Measurements from ENCODE around the gene SH2D7. TPM values are rescaled to one million over a fixed set of nuclear protein-coding genes. Genes with fewer than 3 reads are reported as not detected.

The SH2D7 gene
- total RNA-seq, 1 experiment from 2014 or later: not detected

- Mint-ChIP-seq H3K4me3 (no peak overlapping the region), H3K4me1 (peaks cover 3% of the 10 kb centered on the region; the same call in 1 of the 2 replicates), H3K27ac (no peak overlapping the region), H3K27me3 (ENCODE audit: low read depth) (no peaks in the 10 kb centered on the region), H3K36me3 (peaks cover 9% of the 10 kb centered on the region; the same call in 1 of the 2 replicates), H3K9me3 (no peaks in the 10 kb centered on the region)
- CTCF ChIA-PET: interaction anchor here (1.2 kb wide), 1 partner anchor 35 kb away, joined by 3 read pairs; no protein-coding TSS in a partner anchor
- no peak for ATAC-seq
- POLR2A ChIA-PET: no interaction called here
- TF ChIP-seq MAX (CRISPR knock-in tag; IDR thresholded peaks at IDR 0.05): no peak
- TF ChIP-seq FOXP4 (CRISPR knock-in tag; IDR thresholded peaks at IDR 0.05): no peak
- TF ChIP-seq FOXK1 (CRISPR knock-in tag; IDR thresholded peaks at IDR 0.05): no peak
- no peak for TF ChIP-seq ATF1 (CRISPR knock-in tag; IDR thresholded peaks at IDR 0.05)
- TF ChIP-seq CREM (CRISPR knock-in tag; IDR thresholded peaks at IDR 0.05): no peak
- TF ChIP-seq, protein P1, sequence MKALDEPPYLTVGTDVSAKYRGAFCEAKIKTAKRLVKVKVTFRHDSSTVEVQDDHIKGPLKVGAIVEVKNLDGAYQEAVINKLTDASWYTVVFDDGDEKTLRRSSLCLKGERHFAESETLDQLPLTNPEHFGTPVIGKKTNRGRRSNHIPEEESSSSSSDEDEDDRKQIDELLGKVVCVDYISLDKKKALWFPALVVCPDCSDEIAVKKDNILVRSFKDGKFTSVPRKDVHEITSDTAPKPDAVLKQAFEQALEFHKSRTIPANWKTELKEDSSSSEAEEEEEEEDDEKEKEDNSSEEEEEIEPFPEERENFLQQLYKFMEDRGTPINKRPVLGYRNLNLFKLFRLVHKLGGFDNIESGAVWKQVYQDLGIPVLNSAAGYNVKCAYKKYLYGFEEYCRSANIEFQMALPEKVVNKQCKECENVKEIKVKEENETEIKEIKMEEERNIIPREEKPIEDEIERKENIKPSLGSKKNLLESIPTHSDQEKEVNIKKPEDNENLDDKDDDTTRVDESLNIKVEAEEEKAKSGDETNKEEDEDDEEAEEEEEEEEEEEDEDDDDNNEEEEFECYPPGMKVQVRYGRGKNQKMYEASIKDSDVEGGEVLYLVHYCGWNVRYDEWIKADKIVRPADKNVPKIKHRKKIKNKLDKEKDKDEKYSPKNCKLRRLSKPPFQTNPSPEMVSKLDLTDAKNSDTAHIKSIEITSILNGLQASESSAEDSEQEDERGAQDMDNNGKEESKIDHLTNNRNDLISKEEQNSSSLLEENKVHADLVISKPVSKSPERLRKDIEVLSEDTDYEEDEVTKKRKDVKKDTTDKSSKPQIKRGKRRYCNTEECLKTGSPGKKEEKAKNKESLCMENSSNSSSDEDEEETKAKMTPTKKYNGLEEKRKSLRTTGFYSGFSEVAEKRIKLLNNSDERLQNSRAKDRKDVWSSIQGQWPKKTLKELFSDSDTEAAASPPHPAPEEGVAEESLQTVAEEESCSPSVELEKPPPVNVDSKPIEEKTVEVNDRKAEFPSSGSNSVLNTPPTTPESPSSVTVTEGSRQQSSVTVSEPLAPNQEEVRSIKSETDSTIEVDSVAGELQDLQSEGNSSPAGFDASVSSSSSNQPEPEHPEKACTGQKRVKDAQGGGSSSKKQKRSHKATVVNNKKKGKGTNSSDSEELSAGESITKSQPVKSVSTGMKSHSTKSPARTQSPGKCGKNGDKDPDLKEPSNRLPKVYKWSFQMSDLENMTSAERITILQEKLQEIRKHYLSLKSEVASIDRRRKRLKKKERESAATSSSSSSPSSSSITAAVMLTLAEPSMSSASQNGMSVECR (CRISPR knock-in tag; IDR thresholded peaks at IDR 0.05; ENCODE audit: borderline replicate concordance): no peak
- no peak for TF ChIP-seq RELA (CRISPR knock-in tag; IDR thresholded peaks at IDR 0.05; ENCODE audit: borderline replicate concordance)
- TF ChIP-seq, protein P2, sequence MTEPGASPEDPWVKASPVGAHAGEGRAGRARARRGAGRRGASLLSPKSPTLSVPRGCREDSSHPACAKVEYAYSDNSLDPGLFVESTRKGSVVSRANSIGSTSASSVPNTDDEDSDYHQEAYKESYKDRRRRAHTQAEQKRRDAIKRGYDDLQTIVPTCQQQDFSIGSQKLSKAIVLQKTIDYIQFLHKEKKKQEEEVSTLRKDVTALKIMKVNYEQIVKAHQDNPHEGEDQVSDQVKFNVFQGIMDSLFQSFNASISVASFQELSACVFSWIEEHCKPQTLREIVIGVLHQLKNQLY (CRISPR knock-in tag; IDR thresholded peaks at IDR 0.05): no peak
- TF ChIP-seq, protein P3, sequence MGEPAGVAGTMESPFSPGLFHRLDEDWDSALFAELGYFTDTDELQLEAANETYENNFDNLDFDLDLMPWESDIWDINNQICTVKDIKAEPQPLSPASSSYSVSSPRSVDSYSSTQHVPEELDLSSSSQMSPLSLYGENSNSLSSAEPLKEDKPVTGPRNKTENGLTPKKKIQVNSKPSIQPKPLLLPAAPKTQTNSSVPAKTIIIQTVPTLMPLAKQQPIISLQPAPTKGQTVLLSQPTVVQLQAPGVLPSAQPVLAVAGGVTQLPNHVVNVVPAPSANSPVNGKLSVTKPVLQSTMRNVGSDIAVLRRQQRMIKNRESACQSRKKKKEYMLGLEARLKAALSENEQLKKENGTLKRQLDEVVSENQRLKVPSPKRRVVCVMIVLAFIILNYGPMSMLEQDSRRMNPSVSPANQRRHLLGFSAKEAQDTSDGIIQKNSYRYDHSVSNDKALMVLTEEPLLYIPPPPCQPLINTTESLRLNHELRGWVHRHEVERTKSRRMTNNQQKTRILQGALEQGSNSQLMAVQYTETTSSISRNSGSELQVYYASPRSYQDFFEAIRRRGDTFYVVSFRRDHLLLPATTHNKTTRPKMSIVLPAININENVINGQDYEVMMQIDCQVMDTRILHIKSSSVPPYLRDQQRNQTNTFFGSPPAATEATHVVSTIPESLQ (CRISPR knock-in tag; IDR thresholded peaks at IDR 0.05): no peak
- no peak for TF ChIP-seq GRHL2 (CRISPR knock-in tag; IDR thresholded peaks at IDR 0.05; ENCODE audit: insufficient replicate concordance, severe bottlenecking)
- no peak for TF ChIP-seq TEAD4 (CRISPR knock-in tag; IDR thresholded peaks at IDR 0.05)
- TF ChIP-seq PREB (CRISPR knock-in tag; IDR thresholded peaks at IDR 0.05; ENCODE audit: borderline replicate concordance): no peak
- TF ChIP-seq, protein P4, sequence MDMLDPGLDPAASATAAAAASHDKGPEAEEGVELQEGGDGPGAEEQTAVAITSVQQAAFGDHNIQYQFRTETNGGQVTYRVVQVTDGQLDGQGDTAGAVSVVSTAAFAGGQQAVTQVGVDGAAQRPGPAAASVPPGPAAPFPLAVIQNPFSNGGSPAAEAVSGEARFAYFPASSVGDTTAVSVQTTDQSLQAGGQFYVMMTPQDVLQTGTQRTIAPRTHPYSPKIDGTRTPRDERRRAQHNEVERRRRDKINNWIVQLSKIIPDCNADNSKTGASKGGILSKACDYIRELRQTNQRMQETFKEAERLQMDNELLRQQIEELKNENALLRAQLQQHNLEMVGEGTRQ (CRISPR knock-in tag; IDR thresholded peaks at IDR 0.05): no peak
- no peak for DNase-seq (ENCODE audit: low spot score)
Observed at GRCh38 chr15:78105476-78106241, 13.3 kb downstream of the SH2D7 start.
